Lower lobe of right lung (tissue), 2 donors: Measurements from ENCODE around the gene PMIS2. TPM values are rescaled to one million over a fixed set of nuclear protein-coding genes. Genes with fewer than 3 reads are reported as not detected.

Source experiments
- ATAC-seq, 2 donors: fragments of 200-7000 bp; cut with Tn5 transposase; one replicate each; pipeline ENCODE4 v1.9.1; 2020 to 2022; ENCODE audit warnings: mild to moderate bottlenecking in 2 of 2, moderate library complexity in 2 of 2
- DNase-seq: peaks from one replicate; pipeline ENCODE4 v3.0.0-alpha.2; 2020
- H3K27ac ChIP-seq: fragments of 200-600 bp; one replicate; pipeline ENCODE4 v1.8.0; 2022
- H3K27me3 ChIP-seq: fragments of 200-600 bp; one replicate; pipeline ENCODE4 v1.8.0; 2022; ENCODE audit warnings: low read depth
- H3K36me3 ChIP-seq: fragments of 200-600 bp; one replicate; pipeline ENCODE4 v1.8.0; 2022; ENCODE audit warnings: mild to moderate bottlenecking
- H3K4me1 ChIP-seq: fragments of 200-600 bp; one replicate; pipeline ENCODE4 v1.8.0; 2022
- H3K4me3 ChIP-seq: fragments of 200-600 bp; one replicate; pipeline ENCODE4 v1.8.0; 2022; ENCODE audit warnings: mild to moderate bottlenecking
- H3K9me3 ChIP-seq: fragments of 200-600 bp; one replicate; pipeline ENCODE4 v1.8.0; 2022
- CTCF ChIP-seq: fragments of 200-600 bp; IDR thresholded peaks from one replicate; pipeline ENCODE4 v1.8.0; 2022; ENCODE audit warnings: antibody characterized with exemption, mild to moderate bottlenecking
- intact Hi-C: fragments of 100-400 bp; cut with DNase I; formaldehyde crosslinking; loops from one replicate; pipeline ENCODE4 v1.11.0; 2022
- total RNA-seq: library from RNA; stranded (reverse); fragmentation: NEBNext Ultra II Directional; extraction: Animal tissue kit (Norgen Biotek cat#: 25700); gene quantifications from one replicate; pipeline ENCODE4 v1.2.1, GENCODE V29; 2021
- donor health status: DM: no; HTN: yes; CAD: no; lungs with severe emphysema.

The PMIS2 gene
- total RNA-seq, 1 donor from 2014 or later = not detected

- intact Hi-C loops = no loop called here
- H3K4me3 ChIP-seq = no peak overlapping the region
- no peak for TF ChIP-seq CTCF
- H3K36me3 ChIP-seq = peaks cover 17% of the 10 kb centered on the region
- no peaks in the 10 kb centered on the region for H3K27me3 ChIP-seq
- no peaks in the 10 kb centered on the region for H3K9me3 ChIP-seq
- H3K27ac ChIP-seq = no peak overlapping the region
- ATAC-seq = no peak
- no peaks in the 10 kb centered on the region for H3K4me1 ChIP-seq
- DNase-seq = no peak
These were observed 32.9 kb downstream of the PMIS2 start for GRCh38 chr19:35618857-35619256.

DNA sequence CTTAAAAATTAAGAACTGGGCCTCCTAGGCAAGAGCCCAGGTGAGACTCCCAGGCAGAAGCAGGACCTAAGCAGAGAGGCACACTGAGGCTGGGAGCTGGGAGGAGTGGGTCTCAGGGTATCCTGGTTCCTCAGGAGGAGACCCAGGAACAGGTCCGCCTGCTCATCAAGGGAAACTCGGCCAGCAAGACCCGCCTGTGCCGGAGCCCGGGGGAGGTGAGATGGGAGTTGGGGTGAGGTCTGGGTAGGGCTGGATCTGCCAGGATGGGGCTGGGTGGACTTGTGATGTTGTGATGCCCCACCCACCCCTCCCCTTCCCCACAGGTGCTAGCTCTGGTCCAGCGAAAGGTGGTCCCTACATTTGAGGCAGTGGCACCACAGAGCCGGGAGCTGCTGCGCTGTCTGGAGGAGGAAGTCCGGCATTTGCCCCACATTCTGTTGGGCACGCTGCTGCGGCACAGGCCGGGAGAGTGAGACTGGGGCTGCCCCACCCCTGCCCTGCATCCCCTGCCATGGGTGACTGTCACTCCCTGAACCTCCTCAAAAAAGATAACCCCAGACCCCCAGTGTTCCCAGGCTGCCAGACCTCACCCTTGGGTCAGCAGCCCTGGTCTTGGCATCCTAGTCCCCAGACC, 33.4 kb downstream of the PMIS2 start:
- ATAC-seq = no peak
- intact Hi-C loops = no loop called here
- H3K4me1 ChIP-seq = no peaks in the 10 kb centered on the region
- H3K9me3 ChIP-seq = no peaks in the 10 kb centered on the region
- no peak for DNase-seq
- TF ChIP-seq CTCF = no peak
- no peaks in the 10 kb centered on the region for H3K27me3 ChIP-seq
- no peak overlapping the region for H3K27ac ChIP-seq
- H3K36me3 ChIP-seq = peaks cover 17% of the 10 kb centered on the region
- H3K4me3 ChIP-seq = no peak overlapping the region

DNA sequence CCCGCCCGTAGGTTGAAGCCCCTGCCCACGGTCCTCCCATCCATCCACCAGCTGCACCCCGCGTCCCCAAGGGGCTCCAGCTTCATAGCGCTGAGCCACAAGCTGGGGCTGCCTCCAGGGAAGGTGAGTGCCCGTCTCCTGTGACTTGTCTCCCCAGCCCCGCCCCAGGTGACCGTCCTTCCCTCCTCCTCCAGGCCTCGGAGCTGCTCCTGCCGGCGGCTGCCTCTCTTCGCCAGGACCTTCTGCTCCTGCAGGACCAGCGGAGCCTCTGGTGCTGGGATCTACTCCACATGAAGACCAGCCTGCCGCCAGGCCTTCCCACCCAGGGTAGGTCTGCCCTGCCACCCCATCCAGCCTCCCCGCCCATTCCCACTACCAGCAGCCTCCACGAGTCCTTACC, 34.0 kb downstream of the PMIS2 start:
- DNase-seq = no peak
- no peaks in the 10 kb centered on the region for H3K4me1 ChIP-seq
- intact Hi-C loops = no loop called here
- ATAC-seq = no peak
- H3K36me3 ChIP-seq = peaks cover 17% of the 10 kb centered on the region
- no peaks in the 10 kb centered on the region for H3K9me3 ChIP-seq
- H3K27ac ChIP-seq = no peak overlapping the region
- H3K27me3 ChIP-seq = no peaks in the 10 kb centered on the region
- H3K4me3 ChIP-seq = no peak overlapping the region
- TF ChIP-seq CTCF = no peak

DNA sequence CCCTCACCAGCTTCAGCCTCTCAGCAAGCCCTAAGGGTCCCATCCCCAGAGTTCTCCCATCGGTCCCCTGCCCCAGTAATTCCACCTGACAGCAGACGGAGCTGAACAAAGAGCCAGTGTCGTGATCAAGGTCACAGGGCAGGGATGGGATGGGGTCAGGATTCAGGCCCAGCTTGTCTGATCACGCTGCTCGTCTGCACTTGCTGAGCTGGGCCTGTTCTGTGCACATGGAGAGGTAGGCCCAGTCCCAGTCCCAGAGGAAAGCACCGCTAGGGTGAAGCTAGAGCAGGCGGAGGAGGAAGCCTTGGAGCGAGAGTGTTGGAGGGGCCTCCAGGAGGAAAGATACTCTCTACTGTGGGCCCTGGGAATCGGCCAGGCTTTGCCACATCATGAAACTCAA, 35.7 kb downstream of the PMIS2 start:
- DNase-seq = no peak
- H3K36me3 ChIP-seq = peaks cover 17% of the 10 kb centered on the region
- no peak overlapping the region for H3K27ac ChIP-seq
- intact Hi-C loops = no loop called here
- H3K9me3 ChIP-seq = no peaks in the 10 kb centered on the region
- no peak for TF ChIP-seq CTCF
- H3K4me3 ChIP-seq = no peak overlapping the region
- H3K4me1 ChIP-seq = no peaks in the 10 kb centered on the region
- no peaks in the 10 kb centered on the region for H3K27me3 ChIP-seq
- no peak for ATAC-seq

DNA sequence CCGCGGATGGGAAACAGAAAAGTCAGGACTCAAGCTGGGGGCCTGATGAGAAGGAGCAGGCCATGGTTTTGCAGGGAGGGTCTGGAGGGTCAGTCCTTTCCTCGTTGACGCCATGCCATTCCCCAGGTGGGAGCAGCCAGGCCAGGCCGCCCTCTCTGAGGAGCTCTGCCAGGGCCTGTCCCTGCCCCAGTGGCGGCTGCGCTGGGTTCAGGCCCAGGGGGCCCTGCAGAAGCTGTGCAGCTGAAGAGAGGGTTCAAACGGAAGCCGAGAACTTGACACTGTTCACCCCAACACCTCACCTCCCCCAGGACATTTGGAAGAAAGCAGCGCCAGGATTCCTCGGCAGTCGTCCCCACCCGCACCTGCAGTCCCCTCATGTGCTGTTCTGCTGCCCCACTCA, 36.8 kb downstream of the PMIS2 start:
- H3K36me3 ChIP-seq = peaks cover 9% of the 10 kb centered on the region
- H3K9me3 ChIP-seq = no peaks in the 10 kb centered on the region
- ATAC-seq (no peak), DNase-seq (peak; percentile 17)
- TF ChIP-seq CTCF = no peak
- H3K4me1 ChIP-seq = peaks cover under 1% of the 10 kb centered on the region
- intact Hi-C loops = no loop called here
- H3K4me3 ChIP-seq = no peak overlapping the region
- H3K27me3 ChIP-seq = no peaks in the 10 kb centered on the region
- no peak overlapping the region for H3K27ac ChIP-seq
